Endothelial cell of umbilical vein (primary cell): ENCODE results near the gene KCNV2. TPM values are rescaled to one million over a fixed set of nuclear protein-coding genes. Genes with fewer than 3 reads are reported as not detected.

Experiments used
- BruUV-seq: library from RNA; stranded (reverse); fragments of 400-500 nt; replicated peaks from 2 replicates; lab custom pipeline; 2021; lab: Mats Ljungman, UMichigan
- CTCF ChIA-PET: fragments of 300-600, 350-600 bp; sonication (Branson Sonifier 250); formaldehyde crosslinking; loops from one replicate; lab custom pipeline; 2021; ENCODE audit warnings: antibody characterized with exemption, inconsistent platforms; lab: Charles Lee
- POLR2A ChIA-PET: fragments of 300-600, 350-600 bp; sonication (Branson Sonifier 250); formaldehyde crosslinking; loops from one replicate; lab custom pipeline; 2021; ENCODE audit warnings: antibody characterized with exemption, inconsistent platforms; lab: Charles Lee
- DNase-seq: peaks from one replicate; pipeline ENCODE4 v3.0.0-alpha.2; 2011; ENCODE audit warnings: low read depth, low spot score
- FAIRE-seq: peaks from 2 replicates; lab custom pipeline; 2011; peaks lifted over from hg19 to GRCh38; lab: Jason Lieb, UNC
- H2AFZ ChIP-seq: 2 replicates; pipeline ENCODE4 v1.6.0; 2012; ENCODE audit warnings: low read depth, low read length, control low read depth, inconsistent platforms
- H3K27ac ChIP-seq: 2 replicates; pipeline ENCODE4 v1.5.1; 2011; ENCODE audit warnings: low read depth, mild to moderate bottlenecking, control low read depth, low read length, moderate library complexity; ENCODE audit not compliant: insufficient read depth
- H3K27me3 ChIP-seq, 2 experiments: 2 replicates each; pipeline versions ENCODE4 v1.6.0 to v1.6.1; 2011; ENCODE audit warnings: low read length in 2 of 2, mixed read lengths in 1 of 2; ENCODE audit not compliant: control insufficient read depth in 2 of 2, insufficient read depth in 2 of 2
- H3K36me3 ChIP-seq, 2 experiments: 2 replicates in 1 of 2; 3 replicates in 1 of 2; pipeline ENCODE4 v1.5.1; 2011; ENCODE audit warnings: low read length in 2 of 2, mild to moderate bottlenecking in 1 of 2, moderate library complexity in 1 of 2; ENCODE audit not compliant: control insufficient read depth in 2 of 2, insufficient read depth in 2 of 2; ENCODE audit errors: extremely low read depth in 1 of 2
- H3K4me1 ChIP-seq: 3 replicates; pipeline ENCODE4 v1.5.1; 2011; ENCODE audit warnings: mild to moderate bottlenecking, low read length; ENCODE audit not compliant: control insufficient read depth, insufficient read depth; ENCODE audit errors: extremely low read depth
- H3K4me2 ChIP-seq: 2 replicates; pipeline ENCODE4 v1.6.1; 2011; ENCODE audit warnings: low read length, control low read depth, mixed read lengths; ENCODE audit not compliant: insufficient read depth
- H3K4me3 ChIP-seq, 3 experiments: fragments of 200-600 bp in 1 of 3; sonication (generic), shearing (Covaris generic) in 1 of 3; replicated peaks in 1 of 3; 2 replicates each; pipeline ENCODE4 v1.5.1; 2011 to 2016; ENCODE audit warnings: control low read depth in 3 of 3, low read length in 3 of 3, mild to moderate bottlenecking in 2 of 3, inconsistent platforms in 1 of 3, low read depth in 1 of 3, moderate library complexity in 1 of 3; ENCODE audit not compliant: insufficient read depth in 1 of 3
- H3K79me2 ChIP-seq: 2 replicates; pipeline ENCODE4 v1.6.0; 2012; ENCODE audit warnings: low read length, inconsistent platforms; ENCODE audit not compliant: control insufficient read depth, insufficient read depth
- H3K9ac ChIP-seq: replicated peaks from 2 replicates; pipeline ENCODE3; 2011; ENCODE audit warnings: low read length, control low read depth; ENCODE audit not compliant: insufficient read depth; ENCODE audit errors: extremely low read depth
- H3K9me1 ChIP-seq: replicated peaks from 3 replicates; pipeline ENCODE4 v1.6.0; 2011; ENCODE audit warnings: mild to moderate bottlenecking, low read length; ENCODE audit not compliant: control insufficient read depth, insufficient read depth; ENCODE audit errors: extremely low read depth
- H3K9me3 ChIP-seq: replicated peaks from 2 replicates; pipeline ENCODE4 v1.5.1; 2012; ENCODE audit warnings: low read length, inconsistent platforms; ENCODE audit not compliant: control insufficient read depth, insufficient read depth
- H4K20me1 ChIP-seq: replicated peaks from 2 replicates; pipeline ENCODE3; 2011; ENCODE audit warnings: mild to moderate bottlenecking, low read length; ENCODE audit not compliant: control insufficient read depth, insufficient read depth; ENCODE audit errors: extremely low read depth
- CTCF ChIP-seq, 2 donors: IDR thresholded peaks; 1 replicate in 1 of 2; 2 replicates in 1 of 2; pipeline ENCODE4 v1.5.1; 2011; ENCODE audit warnings: low read length in 2 of 2, mild to moderate bottlenecking in 2 of 2, moderate library complexity in 2 of 2, control low read depth in 1 of 2, inconsistent platforms in 1 of 2, low read depth in 1 of 2; ENCODE audit not compliant: insufficient read depth in 1 of 2; ENCODE audit errors: extremely low read depth in 1 of 2
- EZH2 ChIP-seq: IDR thresholded peaks from 2 replicates; pipeline ENCODE4 v1.6.1; 2012; ENCODE audit warnings: borderline replicate concordance, low read depth, mild to moderate bottlenecking, moderate library complexity, low read length, inconsistent platforms; ENCODE audit not compliant: severe bottlenecking
- FOS ChIP-seq: IDR thresholded peaks from 2 replicates; pipeline ENCODE4 v1.6.1; 2011; ENCODE audit warnings: mild to moderate bottlenecking, low read length, moderate library complexity, borderline replicate concordance; ENCODE audit not compliant: insufficient read depth
- GATA2 ChIP-seq: IDR thresholded peaks from 2 replicates; pipeline ENCODE4 v1.7.0; 2011; ENCODE audit warnings: low read depth, mild to moderate bottlenecking, moderate library complexity, mixed read lengths, low read length; ENCODE audit not compliant: insufficient read length, insufficient read depth
- JUN ChIP-seq: IDR thresholded peaks from 2 replicates; pipeline ENCODE4 v1.6.1; 2011; ENCODE audit warnings: borderline replicate concordance, low read depth; ENCODE audit not compliant: insufficient read length, insufficient read depth
- MAX ChIP-seq: IDR thresholded peaks from 2 replicates; pipeline ENCODE4 v1.6.1; 2011; ENCODE audit not compliant: insufficient read depth, insufficient read length
- MYC ChIP-seq: IDR thresholded peaks from one replicate; pipeline ENCODE4 v1.6.1; 2011; ENCODE audit warnings: mild to moderate bottlenecking, low read depth, low read length
- POLR2A ChIP-seq: IDR thresholded peaks from 2 replicates; pipeline ENCODE4 v1.6.1; 2012; ENCODE audit warnings: low read depth, mild to moderate bottlenecking, control low read depth, low read length
- POLR2AphosphoS5 ChIP-seq: IDR thresholded peaks from 2 replicates; pipeline ENCODE4 v1.6.1; 2012; ENCODE audit warnings: low read depth, mild to moderate bottlenecking, control low read depth, low read length, moderate library complexity; ENCODE audit not compliant: insufficient read depth
- dilution Hi-C: fragments of 300-500 bp; cut with MboI; formaldehyde crosslinking; loops from one replicate; pipeline ENCODE4 v1.15.0; 2019; ENCODE audit warnings: low sequenced_read_pairs; ENCODE audit not compliant: extremely low pct_ligation_motif_present
- intact Hi-C: fragments of 100-400 bp; cut with micrococcal nuclease; formaldehyde crosslinking; loops from one replicate; pipeline ENCODE4 v1.10.0; 2022
- polyA plus RNA-seq, 4 experiments: library from polyadenylated mRNA; depleted of rRNA in 3 of 4; stranded (reverse) in 3 of 4; unstranded in 1 of 4; fragments of >200 nt; gene quantifications; 2 replicates each; pipeline versions ENCODE4 v1.2.1 to v1.2.3, GENCODE V29; 2011 to 2012; ENCODE audit warnings: missing spikeins in 1 of 4
- total RNA-seq: library from RNA; stranded (reverse); gene quantifications from 2 replicates; pipeline ENCODE4 v1.2.3, GENCODE V29; 2021

Gene KCNV2
- total and polyA plus RNA-seq, 2 donors (not counting 3 experiments of a cell fraction or from before 2014, with no cell fraction given), result not detected

- no peak for DNase-seq
- intact Hi-C loops, result loop anchor here (5.0 kb wide), 2 partner anchors 407 to 487 kb away; no protein-coding TSS in a partner anchor
Observed at GRCh38 chr9:2729003-2729402, 11.7 kb downstream of the KCNV2 start.

More at GRCh38 chr9:2729003-2729402, 11.7 kb downstream of the KCNV2 start:
- no peak overlapping the region for H3K27ac ChIP-seq
- H2AFZ ChIP-seq, result no peak overlapping the region
- H3K4me3 ChIP-seq, result no peak overlapping the region
- no peaks in the 10 kb centered on the region for H3K4me1 ChIP-seq
- H3K36me3 ChIP-seq, result no peaks in the 10 kb centered on the region
- no peak for TF ChIP-seq POLR2A
- no peak for TF ChIP-seq FOS
- no peak for TF ChIP-seq EZH2
- no peak for TF ChIP-seq GATA2
- no peak for TF ChIP-seq CTCF (IDR thresholded peaks at IDR 0.05; ENCODE audit: extremely low read depth in 1 of 2, insufficient read depth in 1 of 2, low read depth in 1 of 2, low read length in 2 of 2)
- TF ChIP-seq POLR2AphosphoS5, result no peak
- TF ChIP-seq MYC, result no peak
- TF ChIP-seq JUN, result no peak
- TF ChIP-seq MAX, result no peak
- dilution Hi-C loops, result no loop called here
- no peak overlapping the region for H3K9ac ChIP-seq
- H3K9me1 ChIP-seq, result peaks cover 1% of the 10 kb centered on the region
- POLR2A ChIA-PET, result no interaction called here
- no peak overlapping the region for H3K4me2 ChIP-seq
- no peaks in the 10 kb centered on the region for H3K79me2 ChIP-seq
- FAIRE-seq, result no peak
- CTCF ChIA-PET, result interaction anchor here (0.5 to 3.8 kb wide), 22 partner anchors 8 to 603 kb away, joined by 3 to 79 read pairs (median 5); partner anchors contain the start of genes KCNV2 and VLDLR
- H3K9me3 ChIP-seq, result no peaks in the 10 kb centered on the region
- no TSS peak for BruUV-seq
- no peaks in the 10 kb centered on the region for H3K27me3 ChIP-seq
- no peaks in the 10 kb centered on the region for H4K20me1 ChIP-seq
